Keratinocyte (primary cell): ENCODE data around the gene CD276. TPM values are rescaled to one million over a fixed set of nuclear protein-coding genes. Genes with fewer than 3 reads are reported as not detected.

ENCODE experiments used
- DNase-seq: peaks from one replicate; pipeline ENCODE4 v3.0.0-alpha.2; 2011; ENCODE audit warnings: low read depth, missing footprints, low spot score
- FAIRE-seq: peaks from 2 replicates; lab custom pipeline; 2011; peaks lifted over from hg19 to GRCh38; lab: Jason Lieb, UNC
- H2AFZ ChIP-seq: 2 replicates; pipeline ENCODE4 v1.6.0; 2012; ENCODE audit warnings: low read length, control low read depth, inconsistent platforms; ENCODE audit not compliant: control insufficient read depth
- H3K27ac ChIP-seq: 2 replicates; pipeline ENCODE4 v1.5.1; 2011; ENCODE audit warnings: low read length; ENCODE audit not compliant: control insufficient read depth, insufficient read depth
- H3K27me3 ChIP-seq: 3 replicates; pipeline ENCODE4 v1.6.0; 2011; ENCODE audit warnings: low read length; ENCODE audit not compliant: control insufficient read depth, insufficient read depth; ENCODE audit errors: extremely low read depth
- H3K36me3 ChIP-seq, 2 experiments: 2 replicates in 1 of 2; 3 replicates in 1 of 2; pipeline ENCODE4 v1.5.1; 2011; ENCODE audit warnings: low read length in 2 of 2, mild to moderate bottlenecking in 1 of 2; ENCODE audit not compliant: control insufficient read depth in 2 of 2, insufficient read depth in 2 of 2; ENCODE audit errors: extremely low read depth in 1 of 2
- H3K4me1 ChIP-seq: 3 replicates; pipeline ENCODE4 v1.5.1; 2011; ENCODE audit warnings: low read length; ENCODE audit not compliant: control insufficient read depth, insufficient read depth; ENCODE audit errors: extremely low read depth
- H3K4me2 ChIP-seq: 3 replicates; pipeline ENCODE4 v1.6.0; 2011; ENCODE audit warnings: low read depth, low read length; ENCODE audit not compliant: control insufficient read depth, insufficient read depth; ENCODE audit errors: extremely low read depth
- H3K4me3 ChIP-seq, 3 experiments: fragments of 200-600 bp in 1 of 3; sonication (generic) in 1 of 3; 2 replicates in 2 of 3; 3 replicates in 1 of 3; pipeline ENCODE4 v1.5.1; 2011 to 2016; ENCODE audit warnings: low read length in 3 of 3, mild to moderate bottlenecking in 3 of 3, control low read depth in 2 of 3, inconsistent platforms in 1 of 3, low read depth in 1 of 3, mixed read lengths in 1 of 3, mixed run types in 1 of 3, moderate library complexity in 1 of 3; ENCODE audit not compliant: control insufficient read depth in 2 of 3, insufficient read depth in 2 of 3; ENCODE audit errors: extremely low read depth in 1 of 3
- H3K79me2 ChIP-seq: 2 replicates; pipeline ENCODE4 v1.6.0; 2012; ENCODE audit warnings: low read length; ENCODE audit not compliant: control insufficient read depth, insufficient read depth
- H3K9ac ChIP-seq: 3 replicates; pipeline ENCODE4 v1.6.0; 2011; ENCODE audit warnings: low read length; ENCODE audit not compliant: control insufficient read depth, insufficient read depth; ENCODE audit errors: extremely low read depth
- H3K9me1 ChIP-seq: 3 replicates; pipeline ENCODE4 v1.6.0; 2011; ENCODE audit warnings: low read length; ENCODE audit not compliant: control insufficient read depth, insufficient read depth; ENCODE audit errors: extremely low read depth
- H3K9me3 ChIP-seq: 2 replicates; pipeline ENCODE4 v1.5.1; 2012; ENCODE audit warnings: low read depth, low read length; ENCODE audit not compliant: control insufficient read depth
- H4K20me1 ChIP-seq: 3 replicates; pipeline ENCODE4 v1.6.0; 2011; ENCODE audit warnings: low read length; ENCODE audit not compliant: control insufficient read depth, insufficient read depth; ENCODE audit errors: extremely low read depth
- CTCF ChIP-seq, 3 experiments: IDR thresholded peaks in 1 of 3; conservative IDR thresholded peaks in 1 of 3; optimal IDR thresholded peaks in 1 of 3; 2 replicates in 2 of 3; 3 replicates in 1 of 3; pipeline versions ENCODE3 to v1.5.1; 2011; ENCODE audit warnings: low read length in 3 of 3, mild to moderate bottlenecking in 3 of 3, moderate library complexity in 2 of 3, control low read depth in 1 of 3, inconsistent platforms in 1 of 3; ENCODE audit not compliant: insufficient read depth in 2 of 3; ENCODE audit errors: extremely low read depth in 1 of 3
- EZH2 ChIP-seq: IDR thresholded peaks from one replicate; pipeline ENCODE4 v1.6.1; 2012; ENCODE audit warnings: inconsistent platforms, mild to moderate bottlenecking, low read length, moderate library complexity
- dilution Hi-C: fragments of 300-500 bp; cut with MboI; formaldehyde crosslinking; loops from one replicate; pipeline ENCODE4 v1.7.0; 2020; ENCODE audit warnings: low sequenced_read_pairs; ENCODE audit not compliant: extremely low pct_ligation_motif_present
- polyA plus RNA-seq, 5 experiments: library from polyadenylated mRNA; depleted of rRNA in 3 of 5; stranded (reverse) in 3 of 5; stranded (forward) in 1 of 5; unstranded in 1 of 5; fragments of >200 nt; gene quantifications; 1 replicate in 1 of 5; 2 replicates in 3 of 5; 3 replicates in 1 of 5; pipeline versions ENCODE4 v1.2.1 to v1.2.3, GENCODE V29; 2011 to 2012; ENCODE audit warnings: missing spikeins in 2 of 5, low read depth in 1 of 5, low replicate concordance in 1 of 5

CD276 gene
- polyA plus RNA-seq, 1 donor (not counting 4 experiments of a cell fraction or from before 2014, with no cell fraction given): 62.9 TPM

- Histone ChIP-seq H3K79me2 (no peaks in the 10 kb centered on the region), H3K4me3 (no peak overlapping the region), H3K36me3 (no peaks in the 10 kb centered on the region), H3K27ac (no peak overlapping the region), H3K4me2 (no peak overlapping the region), H4K20me1 (no peaks in the 10 kb centered on the region), H3K27me3 (peaks cover 5% of the 10 kb centered on the region), H2AFZ (no peak overlapping the region), H3K9me3 (no peaks in the 10 kb centered on the region), H3K4me1 (no peaks in the 10 kb centered on the region), H3K9ac (no peak overlapping the region), H3K9me1 (no peaks in the 10 kb centered on the region)
- TF ChIP-seq EZH2: no peak
- no peak for TF ChIP-seq CTCF (optimal IDR thresholded peaks at IDR 0.05 in 1 of 3, IDR thresholded peaks at IDR 0.05 in 1 of 3, conservative IDR thresholded peaks at IDR 0.05 in 1 of 3; ENCODE audit: extremely low read depth in 1 of 3, insufficient read depth in 2 of 3, low read length in 3 of 3)
- DNase-seq: no peak
- FAIRE-seq: no peak
- dilution Hi-C loops: no loop called here
Observed at GRCh38 chr15:73741321-73741836, 57.2 kb downstream of the CD276 start.

GRCh38 chr15:73744293-73744692 is 60.1 kb downstream of the CD276 start:
- no peak for DNase-seq
- dilution Hi-C loops: no loop called here
- Histone ChIP-seq H3K36me3 (no peaks in the 10 kb centered on the region), H3K4me1 (no peaks in the 10 kb centered on the region), H3K9ac (no peak overlapping the region), H3K27ac (no peak overlapping the region), H3K4me2 (no peak overlapping the region), H2AFZ (no peak overlapping the region), H3K9me3 (no peaks in the 10 kb centered on the region), H3K27me3 (peaks cover 12% of the 10 kb centered on the region), H3K9me1 (no peaks in the 10 kb centered on the region), H3K4me3 (no peak overlapping the region), H4K20me1 (no peaks in the 10 kb centered on the region), H3K79me2 (no peaks in the 10 kb centered on the region)
- no peak for FAIRE-seq
- no peak for TF ChIP-seq EZH2
- TF ChIP-seq CTCF (optimal IDR thresholded peaks at IDR 0.05 in 1 of 3, IDR thresholded peaks at IDR 0.05 in 1 of 3, conservative IDR thresholded peaks at IDR 0.05 in 1 of 3; ENCODE audit: extremely low read depth in 1 of 3, insufficient read depth in 2 of 3, low read length in 3 of 3): no peak
